HG02938 (cell line): ENCODE data around the gene ZNHIT3.
"Not testable (repeated sequence)": the region's sequence is repeated elsewhere in the genome, so short reads cannot be mapped to it uniquely, and the experiment has no call there.

Experiments used
- ATAC-seq: cut with Tn5 transposase; IDR thresholded peaks from one replicate; pipeline ENCODE4 v1.9.1; 2021; ENCODE audit warnings: mild to moderate bottlenecking, moderate library complexity; ENCODE audit not compliant: unreplicated experiment

Gene ZNHIT3

DNA sequence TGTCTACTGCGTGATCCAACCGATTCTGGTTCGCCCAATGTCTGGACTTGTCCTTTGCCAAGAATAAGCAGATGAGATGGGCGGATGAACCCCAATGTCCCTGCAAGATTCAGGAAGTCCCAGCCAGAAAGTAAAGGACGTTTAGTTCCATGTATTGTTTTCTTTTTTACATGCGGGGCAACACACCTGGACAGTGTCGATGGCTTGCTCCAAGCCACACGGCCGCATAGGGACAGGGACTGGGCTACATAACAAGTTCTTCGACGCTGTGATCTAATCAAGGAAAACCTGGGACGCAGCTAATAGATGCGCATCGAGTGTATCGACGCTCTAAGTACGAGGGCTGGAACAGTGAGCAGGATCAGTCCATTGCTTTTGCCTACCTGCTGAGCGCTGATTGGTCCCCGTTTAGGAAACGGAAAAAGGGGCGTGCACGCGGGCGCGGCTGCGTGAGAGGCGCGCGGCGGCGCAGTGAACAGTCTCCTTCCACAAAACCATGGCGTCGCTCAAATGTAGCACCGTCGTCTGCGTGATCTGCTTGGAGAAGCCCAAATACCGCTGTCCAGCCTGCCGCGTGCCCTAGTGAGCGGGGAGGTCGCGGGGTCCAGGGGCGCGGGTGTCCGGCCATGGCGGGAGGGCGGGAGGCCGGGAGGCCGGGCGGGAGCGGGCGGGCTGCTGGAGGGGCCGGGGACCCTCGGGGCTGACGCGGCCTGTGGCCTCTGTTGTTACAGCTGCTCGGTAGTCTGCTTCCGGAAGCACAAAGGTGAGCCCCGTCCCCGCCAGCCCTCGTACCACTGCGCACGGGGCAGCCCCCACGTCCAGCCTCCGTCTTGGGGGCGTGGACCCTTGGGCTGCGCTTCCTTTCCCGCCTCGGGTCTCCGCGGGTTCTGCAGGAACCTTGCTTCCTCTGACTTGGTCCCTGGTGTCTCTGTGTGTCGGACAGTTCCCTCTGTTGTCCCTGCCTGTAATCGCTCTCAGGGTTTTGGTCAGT lies at the start of gene ZNHIT3:
Gene ZNHIT3, plus strand, starts transcription at position 478 of the 991 bp plus-strand sequence. Its CDS starts 19 bp downstream, at position 497.
- ATAC-seq: peak; percentile 92

- ATAC-seq: not testable (repeated sequence)
These were observed 44.7 kb upstream of the ZNHIT3 start for GRCh38 chr17:36441792-36442191.

DNA sequence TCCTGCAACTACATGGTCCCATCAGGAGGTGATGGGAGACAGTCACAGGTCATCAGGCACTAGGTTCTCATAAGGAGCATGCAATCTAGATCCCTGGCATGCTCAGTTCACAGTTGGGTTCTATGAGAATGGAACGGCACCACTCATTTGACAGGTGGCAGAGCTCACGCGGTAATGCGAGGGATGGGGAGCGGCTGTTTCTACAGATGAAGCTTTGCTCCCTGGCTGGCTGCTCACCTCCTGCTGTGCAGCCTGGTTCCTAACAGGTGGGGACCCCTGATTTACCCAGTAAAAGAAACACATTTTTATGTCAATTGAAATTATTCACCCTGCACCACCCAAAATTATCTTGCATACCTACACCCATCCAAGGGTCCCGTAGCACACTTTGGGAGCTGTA lies 42.7 kb upstream of the ZNHIT3 start:
- ATAC-seq: no peak

DNA sequence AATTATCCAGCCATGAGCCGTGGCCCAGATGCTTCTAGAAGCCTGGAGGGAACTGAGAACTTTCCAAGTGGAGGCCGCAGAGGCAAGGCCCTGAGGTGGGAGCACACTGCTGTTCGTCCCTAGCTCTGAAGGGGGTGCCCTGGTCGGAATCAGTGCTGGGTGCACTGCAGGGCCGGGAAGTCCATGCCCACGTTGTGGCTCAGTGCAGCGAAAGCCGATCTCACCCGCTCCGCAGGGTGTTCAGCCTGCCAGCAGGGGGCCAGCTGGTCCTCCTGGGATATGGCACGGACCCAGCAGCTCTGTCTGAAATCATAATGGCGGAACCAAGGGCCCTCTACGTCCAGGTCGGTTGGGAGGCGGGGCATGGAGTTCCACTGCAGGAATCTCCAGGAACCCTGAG lies 36.5 kb upstream of the ZNHIT3 start:
- ATAC-seq: not testable (repeated sequence)

DNA sequence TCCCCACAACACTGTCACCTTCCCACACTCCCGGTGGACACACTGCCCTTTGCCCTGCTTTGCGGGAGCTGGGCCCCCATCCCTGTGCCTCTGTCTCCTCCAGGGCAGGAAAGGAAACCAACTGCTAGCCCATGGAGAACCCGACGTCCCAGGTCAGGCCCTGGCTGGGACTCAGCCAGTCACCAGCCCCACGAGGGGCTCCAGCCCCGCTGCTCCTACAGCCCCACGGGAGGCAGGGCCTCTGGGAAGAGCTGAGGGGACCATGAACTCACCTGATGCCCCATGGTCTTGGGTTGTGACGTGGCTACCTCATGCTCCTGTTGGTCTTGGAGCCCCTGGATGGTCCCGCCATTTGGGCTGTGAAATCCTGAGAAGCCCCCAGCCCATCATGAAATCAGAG lies 33.6 kb upstream of the ZNHIT3 start:
- not testable (repeated sequence) for ATAC-seq

GRCh38 chr17:36457701-36458100 lies 28.8 kb upstream of the ZNHIT3 start:
- ATAC-seq: not testable (repeated sequence)

DNA sequence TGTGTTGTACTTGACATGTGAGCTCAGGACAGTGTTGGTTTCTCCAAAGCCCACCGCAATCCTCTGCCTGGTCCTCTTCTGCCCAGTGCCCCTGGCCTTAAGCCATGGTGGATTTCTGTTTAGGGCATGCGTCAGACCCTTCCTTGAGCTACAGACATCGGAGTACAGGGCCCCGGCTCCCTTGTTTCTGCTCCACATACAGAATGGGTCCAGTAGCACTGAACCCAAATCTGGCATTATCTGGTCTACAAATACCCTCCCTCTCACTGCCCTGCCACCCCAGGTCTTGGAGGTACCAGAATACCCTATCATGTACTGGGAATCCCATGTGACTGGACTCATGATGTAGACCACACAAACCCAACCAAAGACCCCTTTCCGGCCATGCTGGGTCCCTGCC lies 27.4 kb upstream of the ZNHIT3 start:
- ATAC-seq: no peak

- ATAC-seq: no peak
These were observed 26.9 kb upstream of the ZNHIT3 start for GRCh38 chr17:36459601-36460000.

- ATAC-seq: no peak
These were observed 26.1 kb upstream of the ZNHIT3 start for GRCh38 chr17:36460265-36460937.

GRCh38 chr17:36461330-36462110 lies 25.0 kb upstream of the ZNHIT3 start:
- ATAC-seq: no peak

- ATAC-seq: no peak
These were observed 22.3 kb upstream of the ZNHIT3 start for GRCh38 chr17:36463916-36464764.

DNA sequence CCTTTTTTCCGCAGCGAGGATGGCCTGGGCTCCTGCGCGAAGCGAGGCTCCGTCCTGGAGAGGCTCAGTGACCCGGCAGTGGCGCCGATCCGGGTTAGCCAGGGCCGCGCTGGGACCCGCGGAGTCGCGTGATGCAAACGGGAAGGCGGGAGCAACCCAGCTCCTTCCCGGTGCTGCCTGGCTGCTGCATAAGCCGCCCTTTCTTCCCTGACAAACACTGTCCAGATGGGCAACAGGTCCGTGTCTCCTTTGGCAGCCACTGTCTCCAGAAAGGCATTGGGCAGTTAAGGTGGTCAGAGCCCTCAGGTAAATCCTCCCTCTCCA lies 21.8 kb upstream of the ZNHIT3 start:
- no peak for ATAC-seq

- no peak for ATAC-seq
These were observed 17.4 kb upstream of the ZNHIT3 start for GRCh38 chr17:36468903-36469635.

GRCh38 chr17:36469733-36470132 lies 16.7 kb upstream of the ZNHIT3 start:
- no peak for ATAC-seq

GRCh38 chr17:36470499-36470898 lies 16.0 kb upstream of the ZNHIT3 start:
- ATAC-seq: no peak

- no peak for ATAC-seq
These were observed 11.9 kb upstream of the ZNHIT3 start for GRCh38 chr17:36474571-36474970.

DNA sequence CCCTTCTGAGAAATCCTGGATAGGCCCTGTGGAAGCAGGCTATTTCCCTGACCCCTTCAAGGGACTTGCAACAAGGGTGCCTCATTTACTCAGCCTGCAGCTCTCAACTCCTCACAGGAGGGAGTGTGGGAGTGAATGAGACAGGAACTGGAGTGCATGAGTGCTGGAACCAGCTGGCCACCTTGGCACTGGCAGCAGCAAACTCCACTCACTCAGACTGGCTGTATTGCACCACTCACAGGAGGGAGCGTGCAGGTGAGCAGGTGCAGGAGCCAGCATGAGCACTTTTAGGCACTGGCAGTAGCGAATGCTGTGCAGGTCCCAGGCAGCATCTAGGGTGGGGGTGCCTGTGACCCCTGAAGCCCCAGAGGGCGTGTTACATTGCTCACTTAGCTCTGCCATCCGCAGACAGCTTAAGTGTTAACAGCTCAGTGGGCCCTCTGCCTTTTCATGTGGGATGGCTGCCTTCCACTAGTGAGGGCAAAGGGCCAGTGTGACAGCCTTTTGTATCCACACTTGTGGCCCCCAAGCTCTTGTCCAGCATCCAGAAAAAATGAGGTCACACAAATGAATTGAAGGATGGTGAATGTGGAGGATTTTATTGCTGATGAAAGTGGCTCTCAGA lies 11.0 kb upstream of the ZNHIT3 start:
- ATAC-seq: no peak

DNA sequence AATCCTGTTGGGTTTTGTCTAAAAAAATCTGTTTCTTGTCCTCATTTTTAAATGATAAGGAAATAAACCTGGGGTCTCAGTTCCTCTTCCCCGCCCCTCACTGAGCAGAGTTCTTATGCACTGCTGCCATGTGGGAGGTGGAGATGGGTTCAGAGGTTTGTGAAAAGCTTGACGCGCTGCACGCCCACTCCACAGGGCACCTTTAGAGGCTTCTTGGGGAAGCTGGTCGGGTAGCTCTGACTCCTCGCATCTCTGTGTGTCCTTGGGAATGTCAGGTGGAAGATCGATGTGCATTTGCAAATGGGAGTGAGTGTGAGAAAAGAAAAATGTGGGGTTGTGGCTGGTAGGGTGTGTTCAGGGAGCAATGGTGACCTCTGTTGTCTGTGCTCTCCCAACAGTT lies 4.7 kb upstream of the ZNHIT3 start:
- no peak for ATAC-seq
